Body of pancreas (tissue), 4 donors: Measurements from ENCODE around the gene HERC5. TPM values are rescaled to one million over a fixed set of nuclear protein-coding genes. Genes with fewer than 3 reads are reported as not detected.
"Not testable (repeated sequence)": the region's sequence is repeated elsewhere in the genome, so short reads cannot be mapped to it uniquely, and the experiment has no call there.

Experiments used
- ATAC-seq: fragments of 150-250 bp; one replicate; pipeline ENCODE4 v1.9.1; 2016
- DNase-seq, 4 donors: peaks; one replicate each; pipeline ENCODE4 v3.0.0-alpha.2; 2019
- H3K27ac ChIP-seq, 4 donors: fragments of 200-600 bp; sonication (generic); 1 replicate in 3 of 4; 2 replicates in 1 of 4; pipeline versions ENCODE4 v1.5.1 to v1.6.1; 2016 to 2019; ENCODE audit warnings: mild to moderate bottlenecking in 1 of 4, mixed read lengths in 1 of 4, moderate library complexity in 1 of 4
- H3K27me3 ChIP-seq, 2 donors: fragments of 200-600 bp; sonication (generic); one replicate each; pipeline ENCODE4 v1.6.0; 2016; ENCODE audit warnings: mild to moderate bottlenecking in 1 of 2
- H3K36me3 ChIP-seq, 2 donors: fragments of 200-600 bp; sonication (generic); replicated peaks in 1 of 2; 2 replicates each; pipeline ENCODE4 v1.5.1; 2016; ENCODE audit warnings: low read depth in 2 of 2; ENCODE audit not compliant: insufficient read depth in 1 of 2
- H3K4me1 ChIP-seq: fragments of 200-600 bp; sonication (generic); one replicate; pipeline ENCODE4 v1.6.0; 2016
- H3K4me3 ChIP-seq, 2 donors: fragments of 200-600 bp; sonication (generic); 1 replicate in 1 of 2; 2 replicates in 1 of 2; pipeline ENCODE4 v1.5.1; 2016 to 2019
- H3K9me3 ChIP-seq, 3 donors: fragments of 200-600 bp; sonication (generic); 1 replicate in 2 of 3; 2 replicates in 1 of 3; pipeline ENCODE4 v1.5.1; 2016
- POLR2A ChIP-seq, 3 donors: fragments of 450-650 bp; IDR thresholded peaks; one replicate each; pipeline ENCODE4 v1.6.1; 2016; ENCODE audit warnings: antibody characterized with exemption in 3 of 3, mild to moderate bottlenecking in 2 of 3
- WGBS, 2 donors: methylation state at CpG; one replicate each; pipeline ENCODE4 v1.1.5; 2017; 5-methylcytosine and 5-hydroxymethylcytosine counted together
- intact Hi-C: fragments of 100-400 bp; cut with DNase I; formaldehyde crosslinking; loops from one replicate; pipeline ENCODE4 v1.15.1; 2023
- total RNA-seq, 2 donors: library from RNA; depleted of rRNA; stranded (reverse); fragments of >200 nt; gene quantifications; one replicate each; pipeline ENCODE4 v1.1.0, GENCODE V29; 2016
- TF ChIP-seq, protein P1 (sequence below), 7 experiments: fragments of 450-650 bp in 4 of 7; fragments of 200-600 bp in 3 of 7; sonication (generic) in 3 of 7; IDR thresholded peaks; one replicate each; pipeline ENCODE4 v1.5.1; 2016 to 2019; ENCODE audit warnings: antibody characterized with exemption in 7 of 7

Gene HERC5
- total RNA-seq, 2 donors from 2014 or later = 2.6 to 3.9 TPM

DNA sequence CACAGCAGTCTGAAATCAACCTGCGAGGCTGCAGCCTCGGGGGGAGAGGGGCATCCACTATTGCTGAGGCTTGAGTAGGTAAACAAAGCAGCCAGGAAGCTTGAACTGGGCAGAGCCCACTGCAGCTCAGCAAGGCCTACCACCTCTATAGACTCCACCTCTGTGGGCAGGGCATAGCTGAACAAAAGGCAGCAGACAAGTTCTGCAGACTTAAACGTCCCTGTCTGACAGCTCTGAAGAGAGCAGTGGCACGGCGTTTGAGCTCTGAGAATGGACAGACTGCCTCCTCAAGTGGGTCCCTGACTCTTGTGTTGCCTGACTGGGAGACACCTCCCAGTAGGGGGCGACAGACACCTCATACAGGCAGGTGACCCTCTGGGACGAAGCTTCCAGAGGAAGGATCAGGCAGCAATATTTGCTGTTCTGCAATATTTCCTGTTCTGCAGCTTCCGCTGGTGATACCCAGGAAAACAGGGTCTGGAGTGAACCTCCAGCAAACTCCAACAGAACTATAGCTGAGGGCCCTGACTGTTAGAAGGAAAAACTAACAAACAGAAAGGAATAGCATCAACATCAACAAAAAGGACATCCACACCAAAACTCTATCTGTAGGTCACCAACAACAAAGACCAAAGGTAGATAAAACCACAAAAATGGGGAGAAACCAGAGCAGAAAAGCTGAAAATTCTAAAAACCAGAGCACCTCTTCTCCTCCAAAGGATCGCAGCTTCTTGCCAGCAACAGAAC is 82.6 kb downstream of the HERC5 start:
- H3K9me3 ChIP-seq, H3K36me3 ChIP-seq, H3K4me1 ChIP-seq, H3K27me3 ChIP-seq, H3K27ac ChIP-seq, H3K4me3 ChIP-seq, ATAC-seq: not testable (repeated sequence)
- TF ChIP-seq, protein P1, sequence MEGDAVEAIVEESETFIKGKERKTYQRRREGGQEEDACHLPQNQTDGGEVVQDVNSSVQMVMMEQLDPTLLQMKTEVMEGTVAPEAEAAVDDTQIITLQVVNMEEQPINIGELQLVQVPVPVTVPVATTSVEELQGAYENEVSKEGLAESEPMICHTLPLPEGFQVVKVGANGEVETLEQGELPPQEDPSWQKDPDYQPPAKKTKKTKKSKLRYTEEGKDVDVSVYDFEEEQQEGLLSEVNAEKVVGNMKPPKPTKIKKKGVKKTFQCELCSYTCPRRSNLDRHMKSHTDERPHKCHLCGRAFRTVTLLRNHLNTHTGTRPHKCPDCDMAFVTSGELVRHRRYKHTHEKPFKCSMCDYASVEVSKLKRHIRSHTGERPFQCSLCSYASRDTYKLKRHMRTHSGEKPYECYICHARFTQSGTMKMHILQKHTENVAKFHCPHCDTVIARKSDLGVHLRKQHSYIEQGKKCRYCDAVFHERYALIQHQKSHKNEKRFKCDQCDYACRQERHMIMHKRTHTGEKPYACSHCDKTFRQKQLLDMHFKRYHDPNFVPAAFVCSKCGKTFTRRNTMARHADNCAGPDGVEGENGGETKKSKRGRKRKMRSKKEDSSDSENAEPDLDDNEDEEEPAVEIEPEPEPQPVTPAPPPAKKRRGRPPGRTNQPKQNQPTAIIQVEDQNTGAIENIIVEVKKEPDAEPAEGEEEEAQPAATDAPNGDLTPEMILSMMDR (IDR thresholded peaks at IDR 0.05) = peak; percentile 51 to 80 (median 71)
- intact Hi-C loops = loop anchor here (5.0 to 10.0 kb wide), 2 partner anchors 118 to 485 kb away; no protein-coding TSS in a partner anchor
- WGBS, 2 donors = 16 to 18% methylated on average over 8 to 9 of the region's 9 CpGs
- peak; percentile 83 to 90 (median 85) for DNase-seq

DNA sequence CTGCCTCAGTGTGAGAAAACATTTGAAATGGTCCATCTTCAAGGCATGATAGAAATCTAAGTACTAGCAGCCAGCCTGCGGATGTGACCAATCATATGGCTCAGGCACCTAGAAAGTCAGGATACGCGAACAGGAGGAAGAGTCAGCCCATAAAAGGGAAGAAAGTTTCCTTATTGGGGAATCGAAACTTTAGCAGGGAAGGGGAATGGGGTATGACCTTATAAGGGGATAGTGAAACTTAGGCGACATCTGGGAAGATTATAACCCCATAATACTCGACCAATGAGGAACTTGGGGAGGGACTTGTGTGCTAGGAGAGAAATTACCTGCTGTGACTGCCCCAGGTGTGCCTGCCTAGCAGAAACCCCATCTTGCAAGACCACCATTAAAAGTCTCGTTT is 92.9 kb downstream of the HERC5 start:
- intact Hi-C loops = no loop called here
- no peak overlapping the region for H3K27ac ChIP-seq
- no peaks in the 10 kb centered on the region for H3K36me3 ChIP-seq
- no peaks in the 10 kb centered on the region for H3K4me1 ChIP-seq
- WGBS, 2 donors = 75 to 77% methylated on average over 7 of the region's 7 CpGs
- no peak for DNase-seq
- TF ChIP-seq POLR2A (IDR thresholded peaks at IDR 0.05) = no peak
- TF ChIP-seq, protein P1 (IDR thresholded peaks at IDR 0.05) = no peak
- ATAC-seq = no peak
- H3K27me3 ChIP-seq = no peaks in the 10 kb centered on the region
- H3K9me3 ChIP-seq = no peaks in the 10 kb centered on the region
- no peak overlapping the region for H3K4me3 ChIP-seq

Other genes with a start within 250 kb of the HERC5 start
- 10 to 100 TPM; 29.3 to 56.4 TPM for gene PPM1K, start 172.6 kb upstream of the HERC5 start, total RNA-seq
- gene HERC6, start 78.3 kb upstream of the HERC5 start, total RNA-seq = 1 to 10 TPM; 2.3 to 8.8 TPM
- gene PYURF, start 66.7 kb downstream of the HERC5 start, total RNA-seq = 10 to 100 TPM; 56.4 to 79.4 TPM
- 10 to 100 TPM; 10.9 to 19.5 TPM for gene HERC3, start 135.4 kb downstream of the HERC5 start, total RNA-seq
- 1 to 10 TPM; 3.1 to 7.3 TPM for gene NAP1L5, start 240.7 kb downstream of the HERC5 start, total RNA-seq